OCI-LY7 (cell line): ENCODE measurements around the gene PKM. TPM values are rescaled to one million over a fixed set of nuclear protein-coding genes. Genes with fewer than 3 reads are reported as not detected.

ENCODE experiments used
- BruUV-seq: library from RNA; stranded (reverse); fragments of 400-500 nt; replicated peaks from 2 replicates; lab custom pipeline; 2021; lab: Mats Ljungman, UMichigan
- CTCF ChIA-PET: fragments of 300-600 bp; sonication (Branson Sonifier 250); formaldehyde crosslinking; loops from one replicate; lab custom pipeline; 2022; ENCODE audit warnings: antibody characterized with exemption; ENCODE audit not compliant: unreplicated experiment; lab: Charles Lee
- POLR2A ChIA-PET: fragments of 300-600 bp; sonication (Branson Sonifier 250); formaldehyde crosslinking; loops from one replicate; lab custom pipeline; 2022; ENCODE audit warnings: antibody characterized with exemption; lab: Charles Lee
- DNase-seq: peaks from one replicate; pipeline ENCODE4 v3.0.0-alpha.2; 2015; ENCODE audit warnings: low spot score
- H2AFZ ChIP-seq: fragments of 200-600 bp; sonication (generic), shearing (Covaris generic); 2 replicates; pipeline ENCODE4 v1.6.1; 2014; ENCODE audit warnings: mild to moderate bottlenecking, antibody characterized with exemption, low read length, moderate library complexity
- H3K27ac ChIP-seq: fragments of 200-600 bp; sonication (generic); 2 replicates; pipeline ENCODE4 v1.5.1; 2014; ENCODE audit warnings: mixed run types, low read depth, mild to moderate bottlenecking, moderate library complexity, low read length, inconsistent platforms; ENCODE audit not compliant: poor library complexity, severe bottlenecking
- H3K36me3 ChIP-seq: fragments of 200-600 bp; sonication (generic); 2 replicates; pipeline ENCODE4 v1.6.1; 2014; ENCODE audit warnings: mild to moderate bottlenecking, antibody characterized with exemption, low read length, moderate library complexity, mixed read lengths; ENCODE audit not compliant: insufficient read depth
- H3K4me1 ChIP-seq: fragments of 200-600 bp; sonication (generic); 2 replicates; pipeline ENCODE4 v1.5.1; 2014; ENCODE audit warnings: mild to moderate bottlenecking, low read length; ENCODE audit not compliant: insufficient read depth, poor library complexity, severe bottlenecking
- H3K4me2 ChIP-seq: fragments of 200-600 bp; sonication (generic); 2 replicates; pipeline ENCODE4 v1.6.1; 2014; ENCODE audit warnings: mild to moderate bottlenecking, low read length
- H3K4me3 ChIP-seq: fragments of 200-600 bp; sonication (generic); 2 replicates; pipeline ENCODE4 v1.5.1; 2014; ENCODE audit warnings: mild to moderate bottlenecking, low read depth, low read length; ENCODE audit not compliant: poor library complexity, severe bottlenecking
- H3K79me2 ChIP-seq: fragments of 200-600 bp; sonication (generic); 2 replicates; pipeline ENCODE4 v1.6.1; 2016; ENCODE audit warnings: low read depth, mild to moderate bottlenecking, low read length, moderate library complexity, mixed read lengths; ENCODE audit not compliant: insufficient read depth
- H3K9me2 ChIP-seq: fragments of 200-600 bp; sonication (generic); 2 replicates; pipeline ENCODE4 v1.6.1; 2016; ENCODE audit warnings: mild to moderate bottlenecking, low read length, mixed read lengths; ENCODE audit not compliant: insufficient read depth
- H3K9me3 ChIP-seq: fragments of 200-600 bp; sonication (generic); 2 replicates; pipeline ENCODE4 v1.6.1; 2014; ENCODE audit warnings: mild to moderate bottlenecking, mixed run types, low read length, mixed read lengths
- H4K20me1 ChIP-seq: fragments of 200-600 bp; sonication (generic); 2 replicates; pipeline ENCODE4 v1.6.1; 2014; ENCODE audit warnings: mild to moderate bottlenecking, antibody characterized with exemption, low read length, moderate library complexity, mixed read lengths; ENCODE audit not compliant: insufficient read depth
- CTCF ChIP-seq: fragments of 200-600 bp; sonication (generic); conservative IDR thresholded peaks from 2 replicates; pipeline ENCODE4 v1.5.1; 2014; ENCODE audit warnings: mild to moderate bottlenecking, antibody characterized with exemption, low read length, moderate library complexity, mixed read lengths
- EZH2phosphoT487 ChIP-seq: fragments of 200-600 bp; sonication (generic); IDR thresholded peaks from 2 replicates; pipeline ENCODE4 v1.6.1; 2018; ENCODE audit warnings: low read depth, borderline replicate concordance, mild to moderate bottlenecking, mixed run types, antibody characterized with exemption, low read length, moderate library complexity, mixed read lengths
- intact Hi-C: fragments of 100-400 bp; cut with micrococcal nuclease; formaldehyde crosslinking; loops from one replicate; pipeline ENCODE4 v1.10.0; 2022; ENCODE audit not compliant: unreplicated experiment
- total RNA-seq, 2 experiments: library from RNA; depleted of rRNA in 1 of 2; stranded (reverse); fragments of >200 nt in 1 of 2; shearing (Covaris generic) in 1 of 2; gene quantifications; 2 replicates each; pipeline ENCODE4 v1.2.3, GENCODE V29; 2014 to 2022

PKM gene
- total RNA-seq, 2 experiments from 2014 or later, result 917 to 1,131 TPM

- H3K4me3 ChIP-seq, result no peak overlapping the region
- no peaks in the 10 kb centered on the region for H3K36me3 ChIP-seq
- BruUV-seq, result no TSS peak
- H3K4me1 ChIP-seq, result no peaks in the 10 kb centered on the region
- ChIA-PET POLR2A (no interaction called here), CTCF (no interaction called here)
- TF ChIP-seq CTCF (no peak), EZH2phosphoT487 (no peak)
- H3K9me3 ChIP-seq, result no peaks in the 10 kb centered on the region
- no peaks in the 10 kb centered on the region for H3K9me2 ChIP-seq
- no peak for DNase-seq
- no peaks in the 10 kb centered on the region for H4K20me1 ChIP-seq
- no peak overlapping the region for H2AFZ ChIP-seq
- H3K79me2 ChIP-seq, result no peaks in the 10 kb centered on the region
- no peak overlapping the region for H3K27ac ChIP-seq
- H3K4me2 ChIP-seq, result no peak overlapping the region
- intact Hi-C loops, result no loop called here
These were observed 48.7 kb downstream of the PKM start for GRCh38 chr15:72182244-72182643.

GRCh38 chr15:72180761-72181324 is 50.1 kb downstream of the PKM start:
- Histone ChIP-seq H2AFZ (no peak overlapping the region), H3K4me3 (no peak overlapping the region), H3K4me2 (no peak overlapping the region), H3K9me3 (no peaks in the 10 kb centered on the region), H4K20me1 (no peaks in the 10 kb centered on the region), H3K4me1 (no peaks in the 10 kb centered on the region), H3K79me2 (no peaks in the 10 kb centered on the region), H3K9me2 (no peaks in the 10 kb centered on the region), H3K36me3 (no peaks in the 10 kb centered on the region), H3K27ac (no peak overlapping the region)
- DNase-seq, result no peak
- intact Hi-C loops, result no loop called here
- BruUV-seq, result no TSS peak
- no peak for TF ChIP-seq CTCF
- TF ChIP-seq EZH2phosphoT487, result no peak
- ChIA-PET POLR2A (no interaction called here), CTCF (no interaction called here)

DNA sequence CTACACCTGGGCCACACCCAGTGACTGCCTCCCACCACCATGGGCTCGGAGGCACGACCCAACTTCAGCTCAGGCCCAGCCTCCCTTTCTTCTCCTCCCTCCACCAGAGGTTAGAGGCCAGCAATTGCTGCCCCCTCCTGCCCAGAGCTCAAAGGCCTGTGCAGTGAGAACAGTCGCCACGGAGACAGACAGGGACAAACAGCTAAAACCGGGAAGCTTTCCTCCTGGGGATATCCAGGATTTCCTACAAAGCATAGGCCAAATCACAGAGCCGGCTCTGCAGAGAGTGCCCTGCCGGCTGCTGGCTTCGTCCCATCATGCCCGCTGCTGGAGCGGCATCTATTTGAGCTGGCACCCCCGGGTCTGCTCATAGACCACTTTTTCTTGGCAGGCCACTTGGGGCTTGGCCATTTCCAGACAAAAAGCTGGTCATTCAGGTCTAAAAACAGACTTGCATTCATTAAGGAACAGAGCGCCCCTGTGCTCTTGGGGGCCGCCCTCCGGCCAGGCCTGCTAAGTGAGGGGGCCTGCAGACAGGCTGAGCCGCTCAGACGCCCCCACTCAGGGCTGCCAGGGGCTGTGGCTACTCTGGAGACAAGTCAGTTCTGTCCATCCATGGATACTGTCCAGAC is 50.9 kb downstream of the PKM start:
- BruUV-seq, result no TSS peak
- H3K4me2 ChIP-seq, result no peak overlapping the region
- H3K79me2 ChIP-seq, result no peaks in the 10 kb centered on the region
- H4K20me1 ChIP-seq, result no peaks in the 10 kb centered on the region
- no peak overlapping the region for H3K4me3 ChIP-seq
- H3K9me3 ChIP-seq, result no peaks in the 10 kb centered on the region
- H3K4me1 ChIP-seq, result no peaks in the 10 kb centered on the region
- intact Hi-C loops, result no loop called here
- H3K9me2 ChIP-seq, result no peaks in the 10 kb centered on the region
- H3K27ac ChIP-seq, result no peak overlapping the region
- ChIA-PET CTCF (no interaction called here), POLR2A (no interaction called here)
- TF ChIP-seq EZH2phosphoT487 (no peak), CTCF (no peak)
- no peak overlapping the region for H2AFZ ChIP-seq
- no peak for DNase-seq
- H3K36me3 ChIP-seq, result no peaks in the 10 kb centered on the region
